Upper lobe of right lung (tissue), 1 donor: Measurements from ENCODE around the gene KCMF1. TPM values are rescaled to one million over a fixed set of nuclear protein-coding genes. Genes with fewer than 3 reads are reported as not detected.

ENCODE experiments used
- ATAC-seq: fragments of 200-7000 bp; cut with Tn5 transposase; one replicate; pipeline ENCODE4 v1.9.1; 2020; ENCODE audit warnings: mild to moderate bottlenecking, moderate library complexity
- DNase-seq: peaks from one replicate; pipeline ENCODE4 v3.0.0-alpha.2; 2020
- H3K27ac ChIP-seq: fragments of 200-600 bp; one replicate; pipeline ENCODE4 v1.8.0; 2022
- H3K27me3 ChIP-seq: fragments of 200-600 bp; one replicate; pipeline ENCODE4 v1.8.0; 2022; ENCODE audit warnings: mild to moderate bottlenecking
- H3K36me3 ChIP-seq: fragments of 200-600 bp; one replicate; pipeline ENCODE4 v1.8.0; 2022
- H3K4me1 ChIP-seq: fragments of 200-600 bp; one replicate; pipeline ENCODE4 v1.8.0; 2022
- H3K4me3 ChIP-seq: fragments of 200-600 bp; one replicate; pipeline ENCODE4 v1.8.0; 2022; ENCODE audit warnings: mild to moderate bottlenecking
- H3K9me3 ChIP-seq: fragments of 200-600 bp; one replicate; pipeline ENCODE4 v1.8.0; 2022
- intact Hi-C: fragments of 100-400 bp; cut with DNase I; formaldehyde crosslinking; loops from one replicate; pipeline ENCODE4 v1.11.0; 2022
- total RNA-seq: library from RNA; stranded (reverse); fragmentation: NEBNext Ultra II Directional; extraction: Animal tissue kit (Norgen Biotek cat#: 25700); gene quantifications from one replicate; pipeline ENCODE4 v1.2.1, GENCODE V29; 2021
- TF ChIP-seq, protein P1 (sequence below): fragments of 200-600 bp; IDR thresholded peaks from one replicate; pipeline ENCODE4 v1.8.0; 2022; ENCODE audit warnings: antibody characterized with exemption
- donor health status: DM: no; HTN: yes; CAD: no; lungs with severe emphysema.

The KCMF1 gene
- total RNA-seq, 1 donor from 2014 or later = 72.9 TPM

- DNase-seq = no peak
- ATAC-seq = peak; percentile 54
Measured at GRCh38 chr2:85057226-85057962, 86.4 kb downstream of the KCMF1 start.

DNA sequence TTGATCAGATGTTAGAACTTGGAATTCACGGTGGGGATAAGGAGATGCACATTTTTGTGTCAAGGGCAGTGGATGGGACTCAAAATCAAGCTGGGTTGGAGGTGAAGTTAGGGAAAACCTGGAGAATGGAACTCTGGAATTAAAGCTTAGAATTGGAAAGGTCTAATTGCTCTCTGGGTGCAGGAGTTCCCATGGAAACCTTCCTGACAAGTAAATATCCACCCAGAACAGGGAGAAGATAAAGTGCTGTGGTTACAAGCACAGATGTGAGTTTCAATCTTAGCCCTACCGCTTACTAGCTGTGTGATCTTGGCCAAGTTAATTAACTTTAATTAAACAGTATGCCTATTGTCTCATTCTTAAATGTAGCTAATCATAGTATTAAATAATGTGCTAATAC, 90.9 kb downstream of the KCMF1 start:
- H3K36me3 ChIP-seq = no peaks in the 10 kb centered on the region
- peaks cover 3% of the 10 kb centered on the region for H3K27me3 ChIP-seq
- TF ChIP-seq, protein P1, sequence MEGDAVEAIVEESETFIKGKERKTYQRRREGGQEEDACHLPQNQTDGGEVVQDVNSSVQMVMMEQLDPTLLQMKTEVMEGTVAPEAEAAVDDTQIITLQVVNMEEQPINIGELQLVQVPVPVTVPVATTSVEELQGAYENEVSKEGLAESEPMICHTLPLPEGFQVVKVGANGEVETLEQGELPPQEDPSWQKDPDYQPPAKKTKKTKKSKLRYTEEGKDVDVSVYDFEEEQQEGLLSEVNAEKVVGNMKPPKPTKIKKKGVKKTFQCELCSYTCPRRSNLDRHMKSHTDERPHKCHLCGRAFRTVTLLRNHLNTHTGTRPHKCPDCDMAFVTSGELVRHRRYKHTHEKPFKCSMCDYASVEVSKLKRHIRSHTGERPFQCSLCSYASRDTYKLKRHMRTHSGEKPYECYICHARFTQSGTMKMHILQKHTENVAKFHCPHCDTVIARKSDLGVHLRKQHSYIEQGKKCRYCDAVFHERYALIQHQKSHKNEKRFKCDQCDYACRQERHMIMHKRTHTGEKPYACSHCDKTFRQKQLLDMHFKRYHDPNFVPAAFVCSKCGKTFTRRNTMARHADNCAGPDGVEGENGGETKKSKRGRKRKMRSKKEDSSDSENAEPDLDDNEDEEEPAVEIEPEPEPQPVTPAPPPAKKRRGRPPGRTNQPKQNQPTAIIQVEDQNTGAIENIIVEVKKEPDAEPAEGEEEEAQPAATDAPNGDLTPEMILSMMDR = no peak
- H3K27ac ChIP-seq = no peak overlapping the region
- no peak overlapping the region for H3K4me3 ChIP-seq
- no peak for DNase-seq
- H3K9me3 ChIP-seq = no peaks in the 10 kb centered on the region
- no peak for ATAC-seq
- peaks cover 4% of the 10 kb centered on the region for H3K4me1 ChIP-seq
- intact Hi-C loops = loop anchor here (10.0 kb wide), 1 partner anchor 223 kb away; no protein-coding TSS in a partner anchor

More at GRCh38 chr2:85057226-85057962, 86.4 kb downstream of the KCMF1 start:
- H3K27ac ChIP-seq = no peak overlapping the region
- H3K4me3 ChIP-seq = no peak overlapping the region
- H3K36me3 ChIP-seq = peaks cover 14% of the 10 kb centered on the region
- intact Hi-C loops = no loop called here
- TF ChIP-seq, protein P1 = no peak
- no peaks in the 10 kb centered on the region for H3K4me1 ChIP-seq
- H3K9me3 ChIP-seq = no peaks in the 10 kb centered on the region
- no peaks in the 10 kb centered on the region for H3K27me3 ChIP-seq

DNA sequence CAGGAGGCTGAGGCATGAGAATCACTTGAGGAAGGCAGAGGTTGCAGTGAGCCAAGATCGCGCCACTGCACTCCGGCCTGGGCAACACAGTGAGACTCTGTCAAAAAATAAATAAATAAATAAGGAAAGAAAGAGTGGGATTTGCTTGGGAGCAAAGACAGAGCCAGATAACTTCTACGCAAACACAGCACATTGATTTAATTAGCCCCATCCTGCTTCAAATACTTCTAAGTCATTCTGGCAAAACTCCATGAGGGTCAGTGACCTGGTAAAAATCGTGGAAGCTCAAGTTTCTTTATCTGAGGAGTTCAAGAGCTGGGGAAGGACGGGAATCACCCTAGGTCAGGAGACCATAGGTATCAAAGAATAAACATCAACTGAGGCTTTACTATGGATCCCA, 91.6 kb downstream of the KCMF1 start:
- Histone ChIP-seq H3K27ac (no peak overlapping the region), H3K36me3 (no peaks in the 10 kb centered on the region), H3K4me3 (no peak overlapping the region), H3K27me3 (peaks cover 3% of the 10 kb centered on the region), H3K9me3 (no peaks in the 10 kb centered on the region), H3K4me1 (peaks cover 4% of the 10 kb centered on the region)
- no peak for DNase-seq
- intact Hi-C loops = loop anchor here (10.0 kb wide), 1 partner anchor 222 kb away; no protein-coding TSS in a partner anchor
- TF ChIP-seq, protein P1 = no peak
- ATAC-seq = no peak

DNA sequence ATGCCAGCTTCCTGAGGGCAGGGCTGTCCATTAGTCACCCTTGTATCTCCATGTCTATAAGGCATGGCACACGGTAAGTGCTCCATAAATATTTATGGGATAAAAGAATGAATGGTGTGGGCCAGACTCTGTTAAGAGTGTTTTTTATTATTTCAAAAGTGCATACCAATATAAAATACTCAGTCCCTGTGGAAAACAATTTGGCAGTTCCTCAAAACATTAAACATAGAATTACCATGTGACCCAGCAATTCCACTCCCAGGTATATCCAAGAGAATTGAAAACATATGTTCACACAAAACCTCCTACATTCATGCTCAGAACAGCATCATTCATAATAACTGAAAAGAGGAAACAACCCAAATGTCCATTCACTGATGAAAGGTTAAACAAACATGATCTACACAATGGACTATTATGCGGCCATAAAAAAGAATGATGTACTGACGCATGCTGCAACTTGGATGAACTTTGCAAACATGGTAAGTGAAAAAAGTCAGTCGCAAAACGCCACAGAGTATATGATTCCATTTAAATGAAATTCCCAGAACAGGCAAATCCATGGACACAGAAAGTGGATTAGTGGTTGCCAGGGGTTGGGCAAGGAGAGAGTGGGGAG, 93.1 kb downstream of the KCMF1 start:
- Histone ChIP-seq H3K4me3 (no peak overlapping the region), H3K27ac (no peak overlapping the region), H3K27me3 (peaks cover 3% of the 10 kb centered on the region), H3K9me3 (no peaks in the 10 kb centered on the region), H3K4me1 (peaks cover 4% of the 10 kb centered on the region), H3K36me3 (no peaks in the 10 kb centered on the region)
- ATAC-seq = no peak
- no peak for DNase-seq
- intact Hi-C loops = loop anchor here (10.0 kb wide), 1 partner anchor 221 kb away; no protein-coding TSS in a partner anchor
- TF ChIP-seq, protein P1 = no peak

DNA sequence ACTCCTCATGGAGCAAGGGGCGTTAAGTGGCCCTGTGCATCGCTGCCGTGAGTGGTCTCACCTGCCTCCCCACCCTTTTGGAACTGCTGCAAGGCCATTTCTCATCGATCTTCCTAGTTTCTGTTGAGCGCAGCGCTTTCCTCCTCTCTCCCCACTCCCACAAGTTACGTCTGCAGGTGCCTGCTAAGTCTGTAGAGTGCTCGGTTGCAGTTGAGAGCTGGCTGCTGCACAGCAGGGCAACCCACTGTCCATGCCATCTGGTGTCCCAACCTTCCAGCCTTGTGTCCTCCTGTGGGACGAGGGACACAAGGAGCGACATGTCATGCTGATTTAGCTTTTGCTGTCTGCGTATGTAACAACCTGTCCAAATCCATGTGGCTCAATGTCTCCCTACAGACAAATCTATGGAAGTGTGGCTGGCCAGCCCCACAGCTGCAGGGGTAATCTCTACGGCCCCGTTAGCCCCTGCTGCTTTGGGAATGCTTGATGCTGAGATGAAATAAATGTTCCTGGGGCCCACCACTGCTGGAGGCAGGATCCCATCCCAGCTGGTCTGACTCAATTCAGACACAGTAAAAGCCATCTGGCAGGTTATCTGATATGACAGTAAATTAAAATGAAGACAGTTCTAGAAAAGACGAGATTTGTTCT, 94.1 kb downstream of the KCMF1 start:
- Histone ChIP-seq H3K27ac (no peak overlapping the region), H3K36me3 (no peaks in the 10 kb centered on the region), H3K4me1 (peaks cover 4% of the 10 kb centered on the region), H3K27me3 (peaks cover 3% of the 10 kb centered on the region), H3K9me3 (no peaks in the 10 kb centered on the region), H3K4me3 (no peak overlapping the region)
- ATAC-seq = no peak
- TF ChIP-seq, protein P1 = no peak
- no peak for DNase-seq
- intact Hi-C loops = loop anchor here (10.0 kb wide), 1 partner anchor 220 kb away; no protein-coding TSS in a partner anchor
